Naive thymus-derived CD8-positive, alpha-beta T cell (primary cell): Measurements from ENCODE around the gene NMB. TPM values are rescaled to one million over a fixed set of nuclear protein-coding genes. Genes with fewer than 3 reads are reported as not detected.
A peak's percentile ranks its signal among the peaks of the same experiment; 100 is the strongest.

Source experiments
- ATAC-seq, 2 donors: fragments of 150-1000 bp; cut with Tn5 transposase in 1 of 2; sonication (Bioruptor Pico), chemical (Tn5 transposase) in 1 of 2; 1 replicate in 1 of 2; 2 replicates in 1 of 2; pipeline ENCODE4 v1.10.0; 2021; ENCODE audit warnings: mild to moderate bottlenecking in 2 of 2, moderate library complexity in 2 of 2
- POLR2A ChIA-PET: fragments of 350-600 bp; sonication (Branson Sonifier 250); formaldehyde crosslinking; loops from one replicate; lab custom pipeline; 2021; ENCODE audit warnings: antibody characterized with exemption; lab: Charles Lee
- DNase-seq, 10 donors: peaks; one replicate each; pipeline versions ENCODE4 v3.0.0 to v3.0.0-alpha.2; 2020 to 2022
- H3K27ac Mint-ChIP-seq, 10 donors: one replicate each; pipeline ENCODE4 v1.8.0; 2020 to 2022; ENCODE audit warnings: mild to moderate bottlenecking in 10 of 10, mixed read lengths in 10 of 10, moderate library complexity in 4 of 10, inconsistent platforms in 1 of 10
- H3K27me3 Mint-ChIP-seq, 5 donors: one replicate each; pipeline ENCODE4 v1.8.0; 2021 to 2022; ENCODE audit warnings: mixed read lengths in 5 of 5
- H3K36me3 Mint-ChIP-seq, 3 donors: one replicate each; pipeline ENCODE4 v1.8.0; 2020 to 2022; ENCODE audit warnings: mixed read lengths in 3 of 3, mild to moderate bottlenecking in 2 of 3, inconsistent platforms in 1 of 3
- H3K4me1 Mint-ChIP-seq, 4 donors: one replicate each; pipeline ENCODE4 v1.8.0; 2021 to 2022; ENCODE audit warnings: mixed read lengths in 4 of 4
- H3K4me3 Mint-ChIP-seq, 10 donors: one replicate each; pipeline ENCODE4 v1.8.0; 2020 to 2022; ENCODE audit warnings: mild to moderate bottlenecking in 10 of 10, mixed read lengths in 10 of 10, moderate library complexity in 6 of 10, inconsistent platforms in 1 of 10
- H3K9me3 Mint-ChIP-seq, 9 donors: one replicate each; pipeline ENCODE4 v1.8.0; 2020 to 2022; ENCODE audit warnings: mixed read lengths in 9 of 9, mild to moderate bottlenecking in 3 of 9, inconsistent platforms in 1 of 9, moderate library complexity in 1 of 9
- polyA plus RNA-seq, 3 donors: library from polyadenylated mRNA; unstranded; fragments of 300-500 nt; fragmentation: Illumina TruSeq; gene quantifications; one replicate each; pipeline ENCODE4 v1.2.3, GENCODE V29; 2021
- total RNA-seq, 8 experiments: library from RNA in 2 of 8; stranded (reverse) in 2 of 8; gene quantifications; one replicate each; pipeline ENCODE4 v1.2.3 and lab custom pipeline; 2021 to 2026

Gene NMB
- total and polyA plus RNA-seq, 5 experiments from 2014 or later: 1.6 to 5.7 (median 2.1) TPM

DNA sequence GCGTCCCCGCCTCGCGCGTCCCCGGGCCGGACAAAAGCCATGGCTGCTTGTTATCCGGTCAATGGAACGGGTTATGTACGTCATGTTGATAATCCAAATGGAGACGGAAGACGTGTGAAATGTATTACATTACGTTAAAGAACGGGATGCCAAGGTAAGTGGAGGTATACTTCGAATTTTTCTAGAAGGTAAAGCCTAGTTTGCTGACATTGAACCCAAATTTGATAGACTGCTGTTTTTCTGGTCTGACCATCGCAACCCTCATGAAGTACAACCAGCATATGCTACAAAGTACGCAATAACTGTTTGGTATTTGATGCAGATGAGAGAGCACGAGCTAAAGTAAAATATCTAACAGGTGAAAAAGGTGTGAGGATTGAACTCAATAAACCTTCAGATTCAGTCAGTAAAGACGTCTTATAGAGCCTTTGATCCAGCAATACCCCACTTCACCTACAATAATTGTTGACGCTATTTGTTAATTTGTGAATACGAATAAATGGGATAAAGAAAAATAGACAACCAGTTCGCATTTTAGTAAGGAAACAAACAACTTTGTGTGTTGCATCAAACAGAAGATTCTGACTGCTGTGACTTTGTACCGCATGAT lies 23.7 kb downstream of the NMB start:
- peak overlapping the region; percentile 77 to 97 (median 92) for H3K4me3 Mint-ChIP-seq
- no peaks in the 10 kb centered on the region for H3K27me3 Mint-ChIP-seq
- no peaks in the 10 kb centered on the region for H3K9me3 Mint-ChIP-seq
- DNase-seq (peak in 2 of 10 donors; percentile 21 to 24), ATAC-seq (no peak)
- peak overlapping the region; percentile 69 to 94 (median 90) for H3K27ac Mint-ChIP-seq
- H3K4me1 Mint-ChIP-seq: peaks cover 18 to 60% (median 54%) of the 10 kb centered on the region in 4 donors
- POLR2A ChIA-PET: interaction anchor here (0.5 to 7.6 kb wide), 17 partner anchors 8 to 353 kb away, joined by 3 to 136 read pairs (median 4); partner anchors contain the start of genes NMB, PDE8A, SEC11A and WDR73
- H3K36me3 Mint-ChIP-seq: peaks cover 0 to 28% (median 8%) of the 10 kb centered on the region in 3 donors

DNA sequence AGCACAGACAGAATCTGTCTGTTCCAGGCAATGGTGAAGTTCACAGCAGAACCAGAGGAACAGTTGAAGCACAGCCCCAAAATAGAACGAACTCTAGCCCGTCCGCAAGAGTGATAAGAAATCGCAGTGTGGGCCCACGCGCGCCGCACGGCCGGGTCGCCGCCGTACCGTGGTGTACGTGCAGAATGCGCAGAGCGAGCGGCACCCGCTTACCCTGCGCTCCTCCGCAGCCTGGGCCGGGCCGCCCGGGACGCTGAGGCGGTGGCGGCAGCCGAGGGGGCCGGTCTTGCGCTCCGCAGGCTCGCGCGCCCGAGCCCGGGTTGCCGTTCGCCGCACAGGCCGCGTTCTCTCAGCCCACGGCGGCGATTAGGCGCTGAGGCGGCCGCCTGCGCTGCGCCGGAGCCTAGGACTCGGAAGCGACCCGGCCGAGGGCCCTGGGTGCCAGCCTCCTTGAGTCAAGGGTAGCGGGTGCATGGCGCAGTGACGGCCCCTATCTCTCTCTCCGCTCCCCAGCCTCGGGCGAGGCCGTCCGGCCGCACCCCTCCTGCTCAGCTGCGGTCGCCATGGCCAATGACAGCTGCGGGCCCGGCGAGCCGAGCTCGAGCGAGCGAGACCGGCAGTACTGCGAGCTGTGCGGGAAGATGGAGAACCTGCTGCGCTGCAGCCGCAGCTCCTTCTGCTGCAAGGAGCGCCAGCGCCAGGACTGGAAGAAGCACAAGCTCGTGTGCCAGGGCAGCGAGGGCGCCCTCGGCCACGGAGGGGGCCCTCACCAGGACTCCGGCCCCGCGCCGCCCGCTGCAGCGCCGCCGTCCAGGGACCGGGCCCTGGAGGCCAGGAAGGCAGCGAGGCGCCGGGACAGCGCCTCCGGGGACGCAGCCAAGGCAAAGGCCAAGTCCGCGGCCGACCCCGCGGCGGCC lies 24.4 kb downstream of the NMB start:
- H3K4me3 Mint-ChIP-seq: peak overlapping the region; percentile 93 to 97 (median 96)
- DNase-seq (peak; percentile 45 to 80 (median 63)), ATAC-seq (peak; percentile 58 to 61)
- H3K27me3 Mint-ChIP-seq: no peaks in the 10 kb centered on the region
- POLR2A ChIA-PET: interaction anchor here (0.5 to 7.6 kb wide), 15 partner anchors 9 to 353 kb away, joined by 3 to 136 read pairs (median 4); partner anchors contain the start of genes NMB, PDE8A, SEC11A and WDR73
- H3K4me1 Mint-ChIP-seq: peaks cover 18 to 60% (median 54%) of the 10 kb centered on the region in 4 donors
- H3K36me3 Mint-ChIP-seq: peaks cover 0 to 21% (median 8%) of the 10 kb centered on the region in 3 donors
- H3K27ac Mint-ChIP-seq: peak overlapping the region; percentile 74 to 97 (median 95)
- no peaks in the 10 kb centered on the region for H3K9me3 Mint-ChIP-seq

DNA sequence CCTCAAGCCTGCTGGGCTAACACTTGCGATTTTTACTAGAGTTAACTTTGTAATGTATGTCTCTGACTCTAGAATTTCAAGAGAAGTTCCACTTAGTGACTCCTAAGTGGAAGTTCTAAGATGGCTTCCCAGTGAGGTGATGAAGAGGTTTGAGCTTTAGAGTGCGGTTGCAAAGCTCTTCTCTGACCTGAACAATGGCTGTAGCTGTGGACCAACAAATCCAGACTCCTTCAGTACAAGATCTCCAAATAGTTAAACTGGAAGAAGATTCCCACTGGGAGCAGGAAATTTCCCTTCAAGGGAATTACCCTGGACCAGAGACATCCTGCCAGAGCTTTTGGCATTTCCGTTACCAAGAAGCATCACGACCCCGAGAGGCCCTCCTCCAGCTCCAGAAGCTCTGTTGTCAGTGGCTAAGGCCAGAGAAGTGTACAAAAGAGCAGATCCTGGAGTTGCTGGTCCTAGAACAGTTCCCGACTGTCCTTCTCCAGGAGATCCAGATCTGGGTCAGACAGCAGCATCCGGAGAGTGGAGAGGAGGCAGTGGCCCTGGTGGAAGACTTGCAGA lies 26.2 kb downstream of the NMB start:
- H3K4me3 Mint-ChIP-seq: peak overlapping the region; percentile 92 to 97 (median 96)
- ATAC-seq (no peak), DNase-seq (no peak)
- POLR2A ChIA-PET: interaction anchor here (0.6 to 7.6 kb wide), 18 partner anchors 10 to 350 kb away, joined by 3 to 136 read pairs (median 3); partner anchors contain the start of genes NMB, PDE8A, SEC11A and WDR73
- peak overlapping the region; percentile 85 to 98 (median 96) for H3K27ac Mint-ChIP-seq
- H3K36me3 Mint-ChIP-seq: peaks cover 0 to 9% (median 0%) of the 10 kb centered on the region in 3 donors
- peaks cover 14 to 53% (median 46%) of the 10 kb centered on the region in 4 donors for H3K4me1 Mint-ChIP-seq
- no peaks in the 10 kb centered on the region for H3K9me3 Mint-ChIP-seq
- no peaks in the 10 kb centered on the region for H3K27me3 Mint-ChIP-seq

DNA sequence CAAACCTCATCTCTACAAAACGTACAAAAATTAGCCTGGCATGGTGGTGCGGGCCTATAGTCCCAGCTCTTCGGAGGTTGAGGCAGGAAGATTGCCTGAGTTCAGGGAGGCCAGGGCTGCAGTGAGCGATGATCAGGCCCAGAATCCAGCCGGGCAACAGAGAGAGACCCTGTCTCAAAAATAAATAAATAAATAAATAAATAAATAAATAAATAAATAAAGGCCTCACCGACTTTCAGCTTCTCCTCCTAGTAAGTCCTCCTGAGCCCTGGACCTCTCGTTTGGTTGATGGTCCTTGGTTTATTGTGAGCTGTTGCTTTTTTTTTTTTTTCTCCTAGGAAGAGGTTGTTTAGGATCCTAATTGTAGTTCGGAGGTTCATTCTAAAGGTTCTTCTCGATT lies 29.0 kb downstream of the NMB start:
- Mint-ChIP-seq H3K9me3 (no peaks in the 10 kb centered on the region), H3K4me3 (peak overlapping the region in 2 of 10 donors; percentile 10 to 33), H3K36me3 (peaks cover 0 to 15% (median 3%) of the 10 kb centered on the region in 3 donors), H3K27ac (peak overlapping the region in 1 of 10 donors; percentile 33), H3K27me3 (no peaks in the 10 kb centered on the region), H3K4me1 (peaks cover 14 to 32% (median 25%) of the 10 kb centered on the region in 4 donors)
- no peak for ATAC-seq
- DNase-seq: no peak
- POLR2A ChIA-PET: interaction anchor here (0.7 to 7.6 kb wide), 4 partner anchors 29 to 108 kb away, joined by 3 to 136 read pairs (median 4); partner anchors contain the start of gene ZSCAN2

DNA sequence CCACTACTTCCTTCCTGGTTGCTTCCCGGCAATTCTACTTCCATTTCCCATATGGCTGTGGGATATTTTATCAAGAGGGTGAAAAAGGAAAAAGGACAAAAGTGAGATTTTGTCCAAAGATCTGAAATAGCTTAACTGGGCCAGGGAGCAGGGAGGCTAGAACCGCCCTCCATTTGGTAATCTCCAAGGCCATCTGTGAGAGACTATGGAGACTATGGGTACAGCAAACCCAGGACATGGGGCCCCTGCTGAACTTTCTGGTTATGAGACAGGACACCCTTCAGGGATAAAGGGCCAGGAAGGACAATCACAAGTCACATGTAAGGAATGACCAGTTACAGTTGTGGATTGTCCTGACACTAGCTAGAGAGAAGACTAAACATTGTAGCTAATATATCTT lies 32.9 kb downstream of the NMB start:
- Mint-ChIP-seq H3K4me3 (no peak overlapping the region), H3K36me3 (peaks cover 25 to 45% (median 26%) of the 10 kb centered on the region in 3 donors), H3K4me1 (peaks cover 0 to 8% (median 5%) of the 10 kb centered on the region in 4 donors), H3K9me3 (peaks cover 0 to 27% (median 13%) of the 10 kb centered on the region in 9 donors), H3K27me3 (no peaks in the 10 kb centered on the region), H3K27ac (peak overlapping the region in 2 of 10 donors; percentile 47 to 81)
- DNase-seq (no peak), ATAC-seq (no peak)
- POLR2A ChIA-PET: interaction anchor here (1.0 to 1.9 kb wide), 4 partner anchors 10 to 28 kb away, joined by 3 to 5 read pairs (median 4); no protein-coding TSS in a partner anchor

DNA sequence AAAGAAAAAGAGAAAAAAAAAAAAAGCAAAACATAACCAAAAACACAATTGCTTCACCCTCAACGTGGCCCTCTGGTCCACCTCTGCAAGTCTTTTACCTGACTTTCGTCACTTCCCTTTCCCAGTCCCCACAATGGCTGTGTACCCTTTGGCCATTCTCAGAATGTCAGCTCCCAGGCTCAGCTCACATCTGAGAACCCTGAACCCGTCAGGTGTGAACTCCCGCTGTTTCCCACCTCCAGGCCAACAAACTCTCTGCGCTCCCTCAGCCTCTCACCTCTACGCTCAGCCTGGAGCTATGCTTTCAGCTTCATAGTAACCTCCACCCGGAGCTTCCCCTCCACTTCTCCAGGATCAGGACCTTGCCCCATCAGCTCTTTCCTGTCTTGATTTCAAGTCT lies 33.6 kb downstream of the NMB start:
- ATAC-seq (no peak), DNase-seq (no peak)
- Mint-ChIP-seq H3K4me1 (peaks cover 0 to 8% (median 2%) of the 10 kb centered on the region in 4 donors), H3K27ac (peak overlapping the region in 3 of 10 donors; percentile 10 to 81 (median 73)), H3K36me3 (peaks cover 25 to 47% (median 30%) of the 10 kb centered on the region in 3 donors), H3K27me3 (no peaks in the 10 kb centered on the region), H3K9me3 (peaks cover 0 to 31% (median 14%) of the 10 kb centered on the region in 9 donors), H3K4me3 (no peak overlapping the region)
- POLR2A ChIA-PET: interaction anchor here (0.8 to 1.3 kb wide), 3 partner anchors 9 to 29 kb away, joined by 3 to 4 read pairs (median 4); no protein-coding TSS in a partner anchor

DNA sequence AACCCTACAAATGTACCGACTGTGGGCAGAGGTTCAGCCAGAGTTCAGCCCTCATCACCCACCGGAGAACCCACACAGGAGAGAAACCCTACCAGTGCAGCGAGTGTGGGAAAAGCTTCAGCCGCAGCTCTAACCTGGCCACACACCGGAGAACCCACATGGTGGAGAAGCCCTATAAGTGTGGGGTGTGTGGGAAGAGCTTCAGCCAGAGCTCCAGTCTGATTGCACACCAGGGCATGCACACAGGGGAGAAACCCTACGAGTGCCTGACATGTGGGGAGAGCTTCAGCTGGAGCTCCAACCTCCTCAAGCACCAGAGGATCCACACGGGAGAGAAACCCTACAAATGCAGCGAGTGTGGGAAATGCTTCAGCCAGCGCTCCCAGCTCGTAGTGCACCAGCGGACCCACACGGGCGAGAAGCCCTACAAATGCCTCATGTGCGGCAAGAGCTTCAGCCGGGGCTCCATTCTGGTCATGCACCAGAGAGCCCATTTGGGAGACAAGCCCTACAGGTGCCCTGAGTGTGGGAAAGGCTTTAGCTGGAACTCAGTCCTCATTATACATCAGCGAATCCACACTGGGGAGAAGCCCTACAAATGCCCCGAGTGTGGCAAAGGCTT lies 36.5 kb downstream of the NMB start:
- POLR2A ChIA-PET: interaction anchor here (0.6 to 2.6 kb wide), 4 partner anchors 8 to 285 kb away, joined by 3 to 13 read pairs (median 4); partner anchors contain the start of gene ZSCAN2
- Mint-ChIP-seq H3K4me3 (no peak overlapping the region), H3K36me3 (peaks cover 25 to 50% (median 31%) of the 10 kb centered on the region in 3 donors), H3K27ac (no peak overlapping the region), H3K27me3 (no peaks in the 10 kb centered on the region), H3K9me3 (peaks cover 0 to 31% (median 14%) of the 10 kb centered on the region in 9 donors), H3K4me1 (peaks cover 2 to 8% (median 4%) of the 10 kb centered on the region in 4 donors)
- DNase-seq (no peak), ATAC-seq (no peak)

DNA sequence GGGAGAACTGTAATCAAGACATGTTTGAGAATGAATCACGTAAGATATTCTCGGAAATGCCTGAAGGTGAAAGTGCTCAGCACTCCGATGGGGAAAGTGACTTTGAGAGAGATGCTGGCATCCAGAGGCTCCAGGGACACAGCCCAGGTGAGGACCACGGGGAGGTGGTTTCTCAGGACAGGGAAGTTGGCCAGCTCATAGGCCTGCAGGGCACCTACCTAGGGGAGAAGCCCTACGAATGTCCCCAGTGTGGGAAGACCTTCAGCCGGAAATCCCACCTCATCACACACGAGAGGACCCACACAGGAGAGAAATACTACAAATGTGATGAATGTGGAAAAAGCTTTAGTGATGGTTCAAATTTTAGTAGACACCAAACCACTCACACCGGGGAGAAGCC lies 37.4 kb downstream of the NMB start:
- H3K9me3 Mint-ChIP-seq: peaks cover 0 to 31% (median 14%) of the 10 kb centered on the region in 9 donors
- no peak for DNase-seq
- POLR2A ChIA-PET: interaction anchor here (2.6 kb wide), 1 partner anchor 11 kb away, joined by 13 read pairs; no protein-coding TSS in a partner anchor
- no peak overlapping the region for H3K27ac Mint-ChIP-seq
- H3K4me3 Mint-ChIP-seq: no peak overlapping the region
- ATAC-seq: no peak
- peaks cover 7 to 10% (median 8%) of the 10 kb centered on the region in 4 donors for H3K4me1 Mint-ChIP-seq
- H3K27me3 Mint-ChIP-seq: no peaks in the 10 kb centered on the region
- peaks cover 25 to 47% (median 31%) of the 10 kb centered on the region in 3 donors for H3K36me3 Mint-ChIP-seq

DNA sequence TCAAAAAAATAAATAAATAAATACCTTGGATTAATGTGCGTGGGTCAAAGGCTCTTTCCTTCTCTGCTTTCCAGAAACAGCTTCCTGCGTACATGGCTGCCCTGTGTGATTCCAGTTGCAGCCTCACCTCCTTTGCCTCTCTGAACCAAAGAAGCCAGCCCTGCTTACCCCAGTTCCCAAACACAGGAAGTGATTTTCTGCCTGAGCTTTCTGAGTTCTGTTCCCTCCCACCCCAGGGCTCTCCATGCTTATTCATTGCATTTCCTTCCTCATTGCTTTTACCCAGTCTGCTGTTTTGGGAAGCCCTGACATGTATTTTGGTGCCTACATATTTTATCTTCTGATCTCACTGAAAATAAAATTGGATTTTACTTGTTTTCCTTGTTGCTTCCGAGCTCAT lies 41.8 kb downstream of the NMB start:
- H3K27ac Mint-ChIP-seq: peak overlapping the region in 1 of 10 donors; percentile 39
- H3K36me3 Mint-ChIP-seq: peaks cover 11 to 39% (median 19%) of the 10 kb centered on the region in 3 donors
- H3K4me3 Mint-ChIP-seq: no peak overlapping the region
- DNase-seq (no peak), ATAC-seq (no peak)
- POLR2A ChIA-PET: no interaction called here
- H3K4me1 Mint-ChIP-seq: peaks cover 10 to 26% (median 12%) of the 10 kb centered on the region in 4 donors
- H3K27me3 Mint-ChIP-seq: no peaks in the 10 kb centered on the region
- H3K9me3 Mint-ChIP-seq: peaks cover 0 to 15% (median 13%) of the 10 kb centered on the region in 9 donors

DNA sequence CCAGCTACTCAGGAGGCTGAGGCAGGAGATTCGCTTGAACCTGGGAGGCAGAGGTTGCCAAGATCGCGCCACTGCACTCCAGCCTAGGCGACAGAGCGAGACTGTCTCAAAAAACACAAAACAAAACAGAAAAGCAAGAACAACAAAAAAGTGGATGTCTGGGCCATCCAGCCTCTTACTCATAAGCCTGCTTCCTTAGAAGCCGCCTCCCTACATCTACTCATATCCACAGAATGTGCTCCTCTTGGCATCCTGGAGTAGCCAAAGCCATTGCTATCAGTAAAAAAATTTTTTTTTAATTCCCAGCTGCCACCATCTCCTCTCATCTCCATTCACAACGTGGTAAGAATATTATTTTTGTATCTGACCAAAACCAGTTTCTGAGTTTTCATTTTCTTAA lies 46.4 kb downstream of the NMB start:
- H3K27me3 Mint-ChIP-seq: no peaks in the 10 kb centered on the region
- H3K36me3 Mint-ChIP-seq: peaks cover 0 to 51% (median 13%) of the 10 kb centered on the region in 3 donors
- DNase-seq (no peak), ATAC-seq (no peak)
- peaks cover 22 to 48% (median 29%) of the 10 kb centered on the region in 4 donors for H3K4me1 Mint-ChIP-seq
- POLR2A ChIA-PET: no interaction called here
- H3K4me3 Mint-ChIP-seq: no peak overlapping the region
- peak overlapping the region in 1 of 10 donors; percentile 15 for H3K27ac Mint-ChIP-seq
- no peaks in the 10 kb centered on the region for H3K9me3 Mint-ChIP-seq

DNA sequence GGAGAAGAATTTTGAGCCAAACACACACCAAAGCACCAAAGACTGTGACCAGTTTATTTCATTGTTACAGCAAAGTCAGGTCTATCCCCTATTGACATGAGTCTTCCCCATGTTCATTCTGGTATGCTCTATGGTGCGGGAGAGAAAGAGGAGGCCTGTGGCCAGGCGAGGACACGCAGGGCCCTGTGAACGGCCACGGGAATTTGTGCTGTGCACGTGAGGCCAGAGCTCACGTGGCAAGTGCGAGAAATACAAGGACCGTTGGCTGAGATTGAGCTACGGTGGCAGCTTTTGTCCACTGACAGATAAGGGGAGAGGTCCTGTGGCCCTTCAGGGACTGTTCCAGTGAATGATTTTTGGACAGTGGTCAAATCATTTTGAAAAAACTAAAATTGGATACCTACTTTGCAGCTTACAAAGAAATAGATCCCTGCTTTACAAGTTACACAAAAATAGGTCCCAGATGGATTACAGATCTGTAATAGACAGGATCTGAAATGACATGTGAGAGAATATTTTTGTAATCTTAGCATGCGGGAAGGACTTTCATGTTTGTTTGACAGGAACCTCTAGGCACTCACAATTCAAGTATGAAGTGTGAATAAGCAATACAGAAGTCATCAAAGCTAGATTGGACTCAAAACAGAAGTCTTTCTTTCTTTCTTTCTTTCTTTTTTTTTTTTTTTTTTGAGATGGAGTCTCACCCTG lies 48.0 kb downstream of the NMB start:
- H3K4me3 Mint-ChIP-seq: no peak overlapping the region
- peaks cover 30 to 52% (median 37%) of the 10 kb centered on the region in 4 donors for H3K4me1 Mint-ChIP-seq
- H3K27ac Mint-ChIP-seq: peak overlapping the region in 3 of 10 donors; percentile 10 to 84 (median 48)
- ATAC-seq (no peak), DNase-seq (no peak)
- H3K9me3 Mint-ChIP-seq: no peaks in the 10 kb centered on the region
- POLR2A ChIA-PET: interaction anchor here (1.2 to 1.3 kb wide), 2 partner anchors 9 to 10 kb away, joined by 3 to 6 read pairs; partner anchors contain the start of gene ZSCAN2
- peaks cover 0 to 56% (median 13%) of the 10 kb centered on the region in 3 donors for H3K36me3 Mint-ChIP-seq
- H3K27me3 Mint-ChIP-seq: no peaks in the 10 kb centered on the region
